ENCODE data around the gene RTN1.

- TF ChIP-seq GATA3 (IDR thresholded peaks at IDR 0.05; ENCODE audit: low read depth, low read length) (no peak), GATA2 (IDR thresholded peaks at IDR 0.05; ENCODE audit: low read depth, low read length) (no peak)
These were observed 34.6 kb upstream of the RTN1 start for GRCh38 chr14:59905188-59905587.
